Transverse colon (tissue), 3 donors: Measurements from ENCODE around the gene NEK4.

Experiments used
- POLR2A ChIP-seq: fragments of 450-650 bp; IDR thresholded peaks from one replicate; pipeline ENCODE4 v1.6.1; 2016; ENCODE audit warnings: antibody characterized with exemption, mild to moderate bottlenecking, moderate library complexity
- TF ChIP-seq, protein P1 (sequence below), 5 experiments: fragments of 200-600 bp in 3 of 5; fragments of 450-650 bp in 2 of 5; sonication (generic) in 3 of 5; IDR thresholded peaks; 1 replicate in 2 of 5; 2 replicates in 3 of 5; pipeline ENCODE4 v1.5.1; 2016 to 2017; ENCODE audit warnings: antibody characterized with exemption in 5 of 5, inconsistent platforms in 3 of 5, mild to moderate bottlenecking in 2 of 5, moderate library complexity in 1 of 5

DNA sequence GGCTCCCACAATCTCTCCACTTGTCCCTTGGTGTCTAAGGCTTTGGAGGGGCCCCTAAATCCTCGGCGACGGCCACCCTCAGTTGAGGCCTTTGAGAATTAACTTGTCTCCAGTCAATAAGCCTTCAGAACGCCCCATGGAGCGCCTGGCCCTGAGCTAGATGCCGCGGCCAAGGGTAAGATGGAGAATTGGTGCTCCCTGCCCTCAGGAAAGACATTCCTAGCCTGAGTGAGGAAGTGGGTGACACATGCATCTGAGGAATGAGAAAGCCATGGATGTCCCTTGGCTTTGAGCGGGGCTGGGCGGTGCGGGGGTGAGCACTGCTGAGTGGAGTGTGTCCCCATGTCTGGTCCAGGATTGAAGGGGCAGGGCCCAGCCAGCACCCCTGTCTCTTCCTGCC is 46.5 kb upstream of the NEK4 start:
- TF ChIP-seq, protein P1, sequence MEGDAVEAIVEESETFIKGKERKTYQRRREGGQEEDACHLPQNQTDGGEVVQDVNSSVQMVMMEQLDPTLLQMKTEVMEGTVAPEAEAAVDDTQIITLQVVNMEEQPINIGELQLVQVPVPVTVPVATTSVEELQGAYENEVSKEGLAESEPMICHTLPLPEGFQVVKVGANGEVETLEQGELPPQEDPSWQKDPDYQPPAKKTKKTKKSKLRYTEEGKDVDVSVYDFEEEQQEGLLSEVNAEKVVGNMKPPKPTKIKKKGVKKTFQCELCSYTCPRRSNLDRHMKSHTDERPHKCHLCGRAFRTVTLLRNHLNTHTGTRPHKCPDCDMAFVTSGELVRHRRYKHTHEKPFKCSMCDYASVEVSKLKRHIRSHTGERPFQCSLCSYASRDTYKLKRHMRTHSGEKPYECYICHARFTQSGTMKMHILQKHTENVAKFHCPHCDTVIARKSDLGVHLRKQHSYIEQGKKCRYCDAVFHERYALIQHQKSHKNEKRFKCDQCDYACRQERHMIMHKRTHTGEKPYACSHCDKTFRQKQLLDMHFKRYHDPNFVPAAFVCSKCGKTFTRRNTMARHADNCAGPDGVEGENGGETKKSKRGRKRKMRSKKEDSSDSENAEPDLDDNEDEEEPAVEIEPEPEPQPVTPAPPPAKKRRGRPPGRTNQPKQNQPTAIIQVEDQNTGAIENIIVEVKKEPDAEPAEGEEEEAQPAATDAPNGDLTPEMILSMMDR (IDR thresholded peaks at IDR 0.05): no peak
- TF ChIP-seq POLR2A: no peak
